Raji (cell line): ENCODE measurements around the gene SPATA2.

Source experiments
- POLR2A ChIP-seq: IDR thresholded peaks from 2 replicates; pipeline ENCODE4 v1.6.1; 2011; ENCODE audit warnings: low read depth, low read length, control low read depth; ENCODE audit not compliant: insufficient read depth

SPATA2 gene

GRCh38 chr20:49883246-49883802 lies 32.0 kb downstream of the SPATA2 start:
- no peak for TF ChIP-seq POLR2A

GRCh38 chr20:49882171-49882970 lies 33.0 kb downstream of the SPATA2 start:
- TF ChIP-seq POLR2A = no peak

GRCh38 chr20:49880724-49881445 lies 34.4 kb downstream of the SPATA2 start:
- no peak for TF ChIP-seq POLR2A

- no peak for TF ChIP-seq POLR2A
Measured at GRCh38 chr20:49880177-49880576, 35.2 kb downstream of the SPATA2 start.

- no peak for TF ChIP-seq POLR2A
Measured at GRCh38 chr20:49878977-49879376, 36.4 kb downstream of the SPATA2 start.

- TF ChIP-seq POLR2A = no peak
Measured at GRCh38 chr20:49877386-49877921, 37.9 kb downstream of the SPATA2 start.

- no peak for TF ChIP-seq POLR2A
Measured at GRCh38 chr20:49874696-49875095, 40.6 kb downstream of the SPATA2 start.

- no peak for TF ChIP-seq POLR2A
Measured at GRCh38 chr20:49872056-49872455, 43.3 kb downstream of the SPATA2 start.

GRCh38 chr20:49871391-49871948 lies 43.9 kb downstream of the SPATA2 start:
- no peak for TF ChIP-seq POLR2A

GRCh38 chr20:49870261-49870660 lies 45.1 kb downstream of the SPATA2 start:
- no peak for TF ChIP-seq POLR2A

- TF ChIP-seq POLR2A = no peak
Measured at GRCh38 chr20:49868964-49869363, 46.4 kb downstream of the SPATA2 start.

- no peak for TF ChIP-seq POLR2A
Measured at GRCh38 chr20:49868538-49868937, 46.8 kb downstream of the SPATA2 start.

GRCh38 chr20:49867453-49868215 lies 47.7 kb downstream of the SPATA2 start:
- TF ChIP-seq POLR2A = no peak

- no peak for TF ChIP-seq POLR2A
Measured at GRCh38 chr20:49866051-49866450, 49.3 kb downstream of the SPATA2 start.

GRCh38 chr20:49865559-49865958 lies 49.8 kb downstream of the SPATA2 start:
- no peak for TF ChIP-seq POLR2A
